ENCODE measurements around the gene ARSG. TPM values are rescaled to one million over a fixed set of nuclear protein-coding genes. Genes with fewer than 3 reads are reported as not detected.

The ARSG gene
- total and polyA plus RNA-seq, 10 of the 15 experiments (the other 5 are each of a cell fraction or from before 2014, with no cell fraction given) = 2.9 to 13.5 (median 7.6) TPM

DNA sequence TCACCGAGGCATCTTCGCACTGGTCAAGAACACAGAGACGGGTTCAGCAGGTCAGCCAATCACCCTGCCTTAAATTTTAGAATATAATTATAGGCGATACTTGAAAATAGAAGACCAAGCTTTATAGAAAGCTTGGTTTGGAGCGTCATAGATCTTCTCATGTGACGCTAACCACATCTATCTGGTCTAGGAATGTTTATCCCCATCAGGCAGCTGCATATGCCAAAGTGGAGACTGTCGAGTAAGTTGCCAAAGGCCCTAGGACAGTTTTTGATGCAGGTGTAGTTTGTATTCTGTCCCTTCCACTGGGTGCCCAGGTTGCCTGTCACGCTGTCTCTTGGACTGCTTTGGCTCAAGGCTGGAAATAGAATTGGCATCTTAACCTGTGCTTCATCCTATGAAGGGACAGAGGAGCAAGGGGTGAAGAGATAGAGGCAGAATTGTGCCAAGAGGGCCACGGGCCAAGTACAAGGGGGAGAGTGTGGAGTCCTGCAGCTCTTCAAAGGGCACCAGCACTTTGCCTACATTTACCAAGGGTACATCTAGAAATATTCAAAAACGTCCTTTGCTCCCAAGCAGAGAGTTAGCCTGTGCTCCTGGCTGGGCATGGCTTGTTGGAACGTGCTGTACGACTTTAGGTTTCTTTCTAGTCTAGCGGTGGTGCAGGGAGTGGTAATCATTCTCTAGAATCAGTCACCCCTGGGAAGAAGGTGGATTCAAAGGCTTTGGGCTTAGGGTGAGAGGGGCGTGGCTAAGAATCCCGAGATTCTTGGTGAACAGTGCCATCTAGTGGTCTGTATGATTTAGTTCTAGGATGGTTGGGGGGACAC, 171.3 kb downstream of the ARSG start (continued):
- TF ChIP-seq PRDM15 (CRISPR knock-in tag; IDR thresholded peaks at IDR 0.05) (no peak), EP300 (IDR thresholded peaks at IDR 0.05; ENCODE audit: borderline replicate concordance in 1 of 2, control insufficient read depth in 1 of 2, low read depth in 2 of 2, low read length in 2 of 2) (no peak), SP1 (IDR thresholded peaks at IDR 0.05; ENCODE audit: low read depth, low read length) (peak; percentile 27), CHD2 (IDR thresholded peaks at IDR 0.05; ENCODE audit: borderline replicate concordance, low read depth, low read length) (no peak), MYC (IDR thresholded peaks at IDR 0.05; ENCODE audit: insufficient read depth, insufficient read length, insufficient replicate concordance, low read length, severe bottlenecking) (no peak), STAT1 (conservative IDR thresholded peaks at IDR 0.05) (no peak), NFYA (IDR thresholded peaks at IDR 0.05; ENCODE audit: borderline replicate concordance, low read depth, low read length) (no peak), RELA (IDR thresholded peaks at IDR 0.05; ENCODE audit: borderline replicate concordance, partially characterized antibody) (peak; percentile 70), ZNF274 (IDR thresholded peaks at IDR 0.05; ENCODE audit: insufficient read depth, insufficient read length) (no peak), POLR2AphosphoS2 (IDR thresholded peaks at IDR 0.05; ENCODE audit: low read depth, low read length) (no peak), CREB1 (IDR thresholded peaks at IDR 0.05; ENCODE audit: low read depth) (no peak), E4F1 (IDR thresholded peaks at IDR 0.05; ENCODE audit: borderline replicate concordance, partially characterized antibody) (no peak)
- TF ChIP-seq, protein P1, sequence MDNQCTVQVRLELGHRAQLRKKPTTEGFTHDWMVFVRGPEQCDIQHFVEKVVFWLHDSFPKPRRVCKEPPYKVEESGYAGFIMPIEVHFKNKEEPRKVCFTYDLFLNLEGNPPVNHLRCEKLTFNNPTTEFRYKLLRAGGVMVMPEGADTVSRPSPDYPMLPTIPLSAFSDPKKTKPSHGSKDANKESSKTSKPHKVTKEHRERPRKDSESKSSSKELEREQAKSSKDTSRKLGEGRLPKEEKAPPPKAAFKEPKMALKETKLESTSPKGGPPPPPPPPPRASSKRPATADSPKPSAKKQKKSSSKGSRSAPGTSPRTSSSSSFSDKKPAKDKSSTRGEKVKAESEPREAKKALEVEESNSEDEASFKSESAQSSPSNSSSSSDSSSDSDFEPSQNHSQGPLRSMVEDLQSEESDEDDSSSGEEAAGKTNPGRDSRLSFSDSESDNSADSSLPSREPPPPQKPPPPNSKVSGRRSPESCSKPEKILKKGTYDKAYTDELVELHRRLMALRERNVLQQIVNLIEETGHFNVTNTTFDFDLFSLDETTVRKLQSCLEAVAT (IDR thresholded peaks at IDR 0.05) = peak; percentile 42; the same call in 1 of the 2 replicates
- TF ChIP-seq, protein P2, sequence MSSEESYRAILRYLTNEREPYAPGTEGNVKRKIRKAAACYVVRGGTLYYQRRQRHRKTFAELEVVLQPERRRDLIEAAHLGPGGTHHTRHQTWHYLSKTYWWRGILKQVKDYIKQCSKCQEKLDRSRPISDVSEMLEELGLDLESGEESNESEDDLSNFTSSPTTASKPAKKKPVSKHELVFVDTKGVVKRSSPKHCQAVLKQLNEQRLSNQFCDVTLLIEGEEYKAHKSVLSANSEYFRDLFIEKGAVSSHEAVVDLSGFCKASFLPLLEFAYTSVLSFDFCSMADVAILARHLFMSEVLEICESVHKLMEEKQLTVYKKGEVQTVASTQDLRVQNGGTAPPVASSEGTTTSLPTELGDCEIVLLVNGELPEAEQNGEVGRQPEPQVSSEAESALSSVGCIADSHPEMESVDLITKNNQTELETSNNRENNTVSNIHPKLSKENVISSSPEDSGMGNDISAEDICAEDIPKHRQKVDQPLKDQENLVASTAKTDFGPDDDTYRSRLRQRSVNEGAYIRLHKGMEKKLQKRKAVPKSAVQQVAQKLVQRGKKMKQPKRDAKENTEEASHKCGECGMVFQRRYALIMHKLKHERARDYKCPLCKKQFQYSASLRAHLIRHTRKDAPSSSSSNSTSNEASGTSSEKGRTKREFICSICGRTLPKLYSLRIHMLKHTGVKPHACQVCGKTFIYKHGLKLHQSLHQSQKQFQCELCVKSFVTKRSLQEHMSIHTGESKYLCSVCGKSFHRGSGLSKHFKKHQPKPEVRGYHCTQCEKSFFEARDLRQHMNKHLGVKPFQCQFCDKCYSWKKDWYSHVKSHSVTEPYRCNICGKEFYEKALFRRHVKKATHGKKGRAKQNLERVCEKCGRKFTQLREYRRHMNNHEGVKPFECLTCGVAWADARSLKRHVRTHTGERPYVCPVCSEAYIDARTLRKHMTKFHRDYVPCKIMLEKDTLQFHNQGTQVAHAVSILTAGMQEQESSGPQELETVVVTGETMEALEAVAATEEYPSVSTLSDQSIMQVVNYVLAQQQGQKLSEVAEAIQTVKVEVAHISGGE (CRISPR knock-in tag; IDR thresholded peaks at IDR 0.05) = no peak
- TF ChIP-seq, protein P3, sequence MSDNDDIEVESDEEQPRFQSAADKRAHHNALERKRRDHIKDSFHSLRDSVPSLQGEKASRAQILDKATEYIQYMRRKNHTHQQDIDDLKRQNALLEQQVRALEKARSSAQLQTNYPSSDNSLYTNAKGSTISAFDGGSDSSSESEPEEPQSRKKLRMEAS (IDR thresholded peaks at IDR 0.05; ENCODE audit: low read depth, low read length) = no peak
